ENCODE measurements around the gene DOCK11.

Gene DOCK11

DNA sequence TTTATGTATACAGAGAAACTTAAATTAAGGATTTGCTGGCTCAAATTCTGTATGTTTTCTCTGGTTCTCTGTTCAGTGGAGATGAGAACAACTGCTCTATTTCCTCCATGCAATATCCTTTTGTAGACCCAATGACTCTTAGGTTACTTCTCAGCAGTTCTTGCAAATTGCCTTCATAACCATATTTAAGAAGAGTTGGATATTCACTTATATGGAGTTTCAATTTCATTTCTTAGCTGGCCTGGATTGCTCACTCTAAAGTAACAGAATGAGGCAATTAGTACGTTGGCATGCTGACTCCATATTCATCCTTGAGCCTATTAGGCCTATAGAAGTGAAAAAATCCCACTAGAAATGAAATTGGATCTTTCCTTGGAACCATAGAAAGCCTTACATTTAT, 93.6 kb downstream of the DOCK11 start:
- CTCF ChIA-PET: interaction anchor here (0.6 to 1.2 kb wide), 3 partner anchors 38 to 130 kb away, joined by 3 to 5 read pairs (median 3); no protein-coding TSS in a partner anchor
- POLR2A ChIA-PET: no interaction called here
- TF ChIP-seq ZNF843 (tag by site-specific recombination; IDR thresholded peaks at IDR 0.05) (no peak), FEZF1 (tag by site-specific recombination; IDR thresholded peaks at IDR 0.05) (no peak), IKZF3 (tag by site-specific recombination; IDR thresholded peaks at IDR 0.05) (no peak), ZNF654 (tag by site-specific recombination; IDR thresholded peaks at IDR 0.05; ENCODE audit: low read depth) (no peak), ZFHX2 (tag by site-specific recombination; conservative IDR thresholded peaks at IDR 0.05) (no peak), ZNF660 (tag by site-specific recombination; IDR thresholded peaks at IDR 0.05) (no peak), ZBTB8A (tag by site-specific recombination; IDR thresholded peaks at IDR 0.05) (no peak), YY2 (tag by site-specific recombination; IDR thresholded peaks at IDR 0.05) (no peak), ZNF223 (tag by site-specific recombination; IDR thresholded peaks at IDR 0.05) (no peak)
- TF ChIP-seq, protein P1, sequence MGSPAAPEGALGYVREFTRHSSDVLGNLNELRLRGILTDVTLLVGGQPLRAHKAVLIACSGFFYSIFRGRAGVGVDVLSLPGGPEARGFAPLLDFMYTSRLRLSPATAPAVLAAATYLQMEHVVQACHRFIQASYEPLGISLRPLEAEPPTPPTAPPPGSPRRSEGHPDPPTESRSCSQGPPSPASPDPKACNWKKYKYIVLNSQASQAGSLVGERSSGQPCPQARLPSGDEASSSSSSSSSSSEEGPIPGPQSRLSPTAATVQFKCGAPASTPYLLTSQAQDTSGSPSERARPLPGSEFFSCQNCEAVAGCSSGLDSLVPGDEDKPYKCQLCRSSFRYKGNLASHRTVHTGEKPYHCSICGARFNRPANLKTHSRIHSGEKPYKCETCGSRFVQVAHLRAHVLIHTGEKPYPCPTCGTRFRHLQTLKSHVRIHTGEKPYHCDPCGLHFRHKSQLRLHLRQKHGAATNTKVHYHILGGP (tag by site-specific recombination; IDR thresholded peaks at IDR 0.05): no peak
- no peaks in the 10 kb centered on the region for H3K36me3 ChIP-seq (ENCODE audit: control insufficient read depth in 2 of 2, insufficient read depth in 1 of 2, low read length in 2 of 2)
- no peaks in the 10 kb centered on the region for H3K4me1 ChIP-seq (ENCODE audit: control insufficient read depth, insufficient read depth, low read length)
- H3K4me3 ChIP-seq (ENCODE audit: low read depth, low read length): no peak overlapping the region
- no peak overlapping the region for H3K27ac ChIP-seq (ENCODE audit: extremely low read depth, low read depth, low read length)
- no peaks in the 10 kb centered on the region for H3K9me3 ChIP-seq (ENCODE audit: control insufficient read depth, insufficient read depth, low read depth, low read length)

DNA sequence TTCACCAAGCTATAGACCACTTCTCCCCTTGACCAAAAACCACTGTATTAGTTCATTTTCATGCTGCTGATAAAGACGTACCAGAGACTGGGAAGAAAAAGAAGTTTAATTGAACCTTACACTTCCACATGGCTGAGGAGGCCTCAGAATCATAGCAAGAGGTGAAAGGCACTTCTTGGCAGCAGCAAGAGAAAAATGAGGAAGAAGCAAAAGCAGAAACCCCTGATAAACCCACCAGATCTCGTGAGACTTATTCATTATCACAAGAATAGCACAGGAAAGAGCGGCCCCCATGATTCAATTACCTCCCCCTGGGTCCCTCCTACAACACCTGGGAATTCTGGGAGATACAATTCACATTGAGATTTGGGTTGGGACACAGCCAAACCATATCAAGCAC, 97.8 kb downstream of the DOCK11 start:
- H3K4me1 ChIP-seq (ENCODE audit: control insufficient read depth, insufficient read depth, low read length): no peaks in the 10 kb centered on the region
- H3K27ac ChIP-seq (ENCODE audit: extremely low read depth, low read depth, low read length): no peak overlapping the region
- no peaks in the 10 kb centered on the region for H3K36me3 ChIP-seq (ENCODE audit: control insufficient read depth in 2 of 2, insufficient read depth in 1 of 2, low read length in 2 of 2)
- ChIA-PET CTCF (interaction anchor here (2.3 kb wide), 1 partner anchor 9 kb away, joined by 10 read pairs; no protein-coding TSS in a partner anchor), POLR2A (no interaction called here)
- no peaks in the 10 kb centered on the region for H3K9me3 ChIP-seq (ENCODE audit: control insufficient read depth, insufficient read depth, low read depth, low read length)
- no peak overlapping the region for H3K4me3 ChIP-seq (ENCODE audit: low read depth, low read length)
- no peak for TF ChIP-seq ZFP37 (tag by site-specific recombination; IDR thresholded peaks at IDR 0.05)
- no peak for TF ChIP-seq ZNF423 (tag by site-specific recombination; IDR thresholded peaks at IDR 0.05)
- TF ChIP-seq, protein P2, sequence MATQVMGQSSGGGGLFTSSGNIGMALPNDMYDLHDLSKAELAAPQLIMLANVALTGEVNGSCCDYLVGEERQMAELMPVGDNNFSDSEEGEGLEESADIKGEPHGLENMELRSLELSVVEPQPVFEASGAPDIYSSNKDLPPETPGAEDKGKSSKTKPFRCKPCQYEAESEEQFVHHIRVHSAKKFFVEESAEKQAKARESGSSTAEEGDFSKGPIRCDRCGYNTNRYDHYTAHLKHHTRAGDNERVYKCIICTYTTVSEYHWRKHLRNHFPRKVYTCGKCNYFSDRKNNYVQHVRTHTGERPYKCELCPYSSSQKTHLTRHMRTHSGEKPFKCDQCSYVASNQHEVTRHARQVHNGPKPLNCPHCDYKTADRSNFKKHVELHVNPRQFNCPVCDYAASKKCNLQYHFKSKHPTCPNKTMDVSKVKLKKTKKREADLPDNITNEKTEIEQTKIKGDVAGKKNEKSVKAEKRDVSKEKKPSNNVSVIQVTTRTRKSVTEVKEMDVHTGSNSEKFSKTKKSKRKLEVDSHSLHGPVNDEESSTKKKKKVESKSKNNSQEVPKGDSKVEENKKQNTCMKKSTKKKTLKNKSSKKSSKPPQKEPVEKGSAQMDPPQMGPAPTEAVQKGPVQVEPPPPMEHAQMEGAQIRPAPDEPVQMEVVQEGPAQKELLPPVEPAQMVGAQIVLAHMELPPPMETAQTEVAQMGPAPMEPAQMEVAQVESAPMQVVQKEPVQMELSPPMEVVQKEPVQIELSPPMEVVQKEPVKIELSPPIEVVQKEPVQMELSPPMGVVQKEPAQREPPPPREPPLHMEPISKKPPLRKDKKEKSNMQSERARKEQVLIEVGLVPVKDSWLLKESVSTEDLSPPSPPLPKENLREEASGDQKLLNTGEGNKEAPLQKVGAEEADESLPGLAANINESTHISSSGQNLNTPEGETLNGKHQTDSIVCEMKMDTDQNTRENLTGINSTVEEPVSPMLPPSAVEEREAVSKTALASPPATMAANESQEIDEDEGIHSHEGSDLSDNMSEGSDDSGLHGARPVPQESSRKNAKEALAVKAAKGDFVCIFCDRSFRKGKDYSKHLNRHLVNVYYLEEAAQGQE (tag by site-specific recombination; IDR thresholded peaks at IDR 0.05): no peak
- no peak for TF ChIP-seq ZNF548 (tag by site-specific recombination; IDR thresholded peaks at IDR 0.05)
- no peak for TF ChIP-seq ZNF426 (tag by site-specific recombination; IDR thresholded peaks at IDR 0.05)
- no peak for TF ChIP-seq ZNF555 (tag by site-specific recombination; conservative IDR thresholded peaks at IDR 0.05)
- TF ChIP-seq, protein P3, sequence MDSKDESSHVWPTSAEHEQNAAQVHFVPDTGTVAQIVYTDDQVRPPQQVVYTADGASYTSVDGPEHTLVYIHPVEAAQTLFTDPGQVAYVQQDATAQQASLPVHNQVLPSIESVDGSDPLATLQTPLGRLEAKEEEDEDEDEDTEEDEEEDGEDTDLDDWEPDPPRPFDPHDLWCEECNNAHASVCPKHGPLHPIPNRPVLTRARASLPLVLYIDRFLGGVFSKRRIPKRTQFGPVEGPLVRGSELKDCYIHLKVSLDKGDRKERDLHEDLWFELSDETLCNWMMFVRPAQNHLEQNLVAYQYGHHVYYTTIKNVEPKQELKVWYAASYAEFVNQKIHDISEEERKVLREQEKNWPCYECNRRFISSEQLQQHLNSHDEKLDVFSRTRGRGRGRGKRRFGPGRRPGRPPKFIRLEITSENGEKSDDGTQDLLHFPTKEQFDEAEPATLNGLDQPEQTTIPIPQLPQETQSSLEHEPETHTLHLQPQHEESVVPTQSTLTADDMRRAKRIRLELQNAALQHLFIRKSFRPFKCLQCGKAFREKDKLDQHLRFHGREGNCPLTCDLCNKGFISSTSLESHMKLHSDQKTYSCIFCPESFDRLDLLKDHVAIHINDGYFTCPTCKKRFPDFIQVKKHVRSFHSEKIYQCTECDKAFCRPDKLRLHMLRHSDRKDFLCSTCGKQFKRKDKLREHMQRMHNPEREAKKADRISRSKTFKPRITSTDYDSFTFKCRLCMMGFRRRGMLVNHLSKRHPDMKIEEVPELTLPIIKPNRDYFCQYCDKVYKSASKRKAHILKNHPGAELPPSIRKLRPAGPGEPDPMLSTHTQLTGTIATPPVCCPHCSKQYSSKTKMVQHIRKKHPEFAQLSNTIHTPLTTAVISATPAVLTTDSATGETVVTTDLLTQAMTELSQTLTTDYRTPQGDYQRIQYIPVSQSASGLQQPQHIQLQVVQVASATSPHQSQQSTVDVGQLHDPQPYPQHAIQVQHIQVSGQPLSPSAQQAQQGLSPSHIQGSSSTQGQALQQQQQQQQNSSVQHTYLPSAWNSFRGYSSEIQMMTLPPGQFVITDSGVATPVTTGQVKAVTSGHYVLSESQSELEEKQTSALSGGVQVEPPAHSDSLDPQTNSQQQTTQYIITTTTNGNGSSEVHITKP (tag by site-specific recombination; IDR thresholded peaks at IDR 0.05): no peak
- no peak for TF ChIP-seq ZNF48 (tag by site-specific recombination; IDR thresholded peaks at IDR 0.05)
- no peak for TF ChIP-seq ZBTB48 (tag by site-specific recombination; IDR thresholded peaks at IDR 0.05)
- TF ChIP-seq HOXC10 (CRISPR knock-in tag; IDR thresholded peaks at IDR 0.05): no peak
- TF ChIP-seq, protein P4, sequence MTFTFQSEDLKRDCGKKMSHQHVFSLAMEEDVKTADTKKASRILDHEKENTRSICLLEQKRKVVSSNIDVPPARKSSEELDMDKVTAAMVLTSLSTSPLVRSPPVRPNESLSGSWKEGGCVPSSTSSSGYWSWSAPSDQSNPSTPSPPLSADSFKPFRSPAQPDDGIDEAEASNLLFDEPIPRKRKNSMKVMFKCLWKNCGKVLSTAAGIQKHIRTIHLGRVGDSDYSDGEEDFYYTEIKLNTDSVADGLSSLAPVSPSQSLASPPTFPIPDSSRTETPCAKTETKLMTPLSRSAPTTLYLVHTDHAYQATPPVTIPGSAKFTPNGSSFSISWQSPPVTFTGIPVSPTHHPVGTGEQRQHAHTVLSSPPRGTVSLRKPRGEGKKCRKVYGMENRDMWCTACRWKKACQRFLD (tag by site-specific recombination; IDR thresholded peaks at IDR 0.05): no peak
- TF ChIP-seq ZNF132 (tag by site-specific recombination; IDR thresholded peaks at IDR 0.05; ENCODE audit: borderline replicate concordance): no peak
- TF ChIP-seq, protein P5, sequence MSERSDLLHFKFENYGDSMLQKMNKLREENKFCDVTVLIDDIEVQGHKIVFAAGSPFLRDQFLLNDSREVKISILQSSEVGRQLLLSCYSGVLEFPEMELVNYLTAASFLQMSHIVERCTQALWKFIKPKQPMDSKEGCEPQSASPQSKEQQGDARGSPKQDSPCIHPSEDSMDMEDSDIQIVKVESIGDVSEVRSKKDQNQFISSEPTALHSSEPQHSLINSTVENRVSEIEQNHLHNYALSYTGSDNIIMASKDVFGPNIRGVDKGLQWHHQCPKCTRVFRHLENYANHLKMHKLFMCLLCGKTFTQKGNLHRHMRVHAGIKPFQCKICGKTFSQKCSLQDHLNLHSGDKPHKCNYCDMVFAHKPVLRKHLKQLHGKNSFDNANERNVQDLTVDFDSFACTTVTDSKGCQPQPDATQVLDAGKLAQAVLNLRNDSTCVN (tag by site-specific recombination; optimal IDR thresholded peaks at IDR 0.05): no peak
- no peak for TF ChIP-seq ZBTB20 (tag by site-specific recombination; IDR thresholded peaks at IDR 0.05)
- TF ChIP-seq ZNF776 (tag by site-specific recombination; IDR thresholded peaks at IDR 0.05; ENCODE audit: borderline replicate concordance): no peak
- no peak for TF ChIP-seq ZNF37A (tag by site-specific recombination; IDR thresholded peaks at IDR 0.05)
- TF ChIP-seq ZNF223 (tag by site-specific recombination; IDR thresholded peaks at IDR 0.05): no peak

All from HEK293 (cell line).